ENCODE results near the gene KDSR. TPM values are rescaled to one million over a fixed set of nuclear protein-coding genes. Genes with fewer than 3 reads are reported as not detected.

KDSR gene
- total and polyA plus RNA-seq, 2 of the 13 experiments (the other 11 are each of a cell fraction or from before 2014, with no cell fraction given), result 10.4 to 20.9 TPM

DNA sequence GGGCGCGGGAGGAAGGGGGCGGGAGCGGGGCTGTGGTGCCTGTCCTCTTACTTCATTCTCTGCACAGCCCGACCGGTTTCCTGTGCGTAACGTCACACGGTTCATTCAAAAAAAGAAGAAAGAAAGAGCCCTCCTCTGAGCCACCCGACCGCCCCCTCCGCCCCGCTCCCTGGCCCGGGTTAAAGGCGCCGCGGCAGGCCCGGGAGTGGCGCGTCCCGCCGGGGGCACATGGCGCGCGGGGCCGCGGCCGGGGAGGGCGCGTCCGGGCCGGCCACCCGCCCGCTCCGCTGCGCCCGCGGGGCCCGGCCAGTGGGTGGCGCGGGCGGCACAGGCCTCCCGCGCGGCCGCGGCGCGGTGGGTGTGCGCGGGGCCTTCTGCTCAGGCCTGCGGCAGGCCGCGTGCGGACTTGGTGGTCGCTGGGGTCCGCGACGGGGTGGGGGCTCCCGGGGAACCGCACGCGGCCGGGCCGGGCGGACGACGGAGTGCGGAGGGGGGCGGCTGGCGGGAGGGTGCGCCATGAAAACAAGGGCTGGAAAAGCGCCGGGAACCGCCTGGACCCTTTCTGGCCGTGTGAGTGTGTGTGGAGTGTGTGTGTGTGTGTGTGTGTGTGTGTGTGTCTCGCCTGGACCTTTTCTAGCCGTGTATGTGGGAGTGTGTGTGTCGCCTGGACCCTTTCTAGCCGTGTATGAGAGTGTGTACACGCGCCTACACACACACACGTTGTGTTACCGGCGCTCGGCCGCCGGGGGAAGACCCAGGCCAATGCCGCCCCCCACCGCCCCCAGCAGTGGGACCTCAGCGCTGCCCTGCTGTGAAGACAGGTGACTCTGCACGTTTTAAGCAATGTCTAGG lies 46.7 kb downstream of the KDSR start (continued):
- peak; percentile 44; the same call in 1 of the 2 replicates for TF ChIP-seq PHF8 (CRISPR knock-in tag; IDR thresholded peaks at IDR 0.05)
- no peak for TF ChIP-seq ZNF839 (CRISPR knock-in tag; IDR thresholded peaks at IDR 0.05; ENCODE audit: borderline replicate concordance)
- peak; percentile 46 for TF ChIP-seq ZNF781 (CRISPR knock-in tag; IDR thresholded peaks at IDR 0.05; ENCODE audit: borderline replicate concordance, not compliant biosample characterization)
- 0 out of 2 replicates have a peak, but pooled peaks have one; percentile 44 for TF ChIP-seq ZNF746 (CRISPR knock-in tag; IDR thresholded peaks at IDR 0.05)
- TF ChIP-seq ZNF704 (CRISPR knock-in tag; IDR thresholded peaks at IDR 0.05; ENCODE audit: borderline replicate concordance), result 0 out of 2 replicates have a peak, but pooled peaks have one; percentile 22
- TF ChIP-seq SAP130 (CRISPR knock-in tag; IDR thresholded peaks at IDR 0.05; ENCODE audit: low read depth), result peak; percentile 23; the same call in 1 of the 2 replicates
- TF ChIP-seq SRSF9 (IDR thresholded peaks at IDR 0.05; ENCODE audit: borderline replicate concordance, insufficient read depth, low read depth, low read length, poor library complexity, severe bottlenecking), result no peak
- TF ChIP-seq POLR2A (IDR thresholded peaks at IDR 0.05; ENCODE audit: insufficient read depth in 1 of 2, low read depth in 2 of 2, low read length in 2 of 2), result peak in 1 of 2 experiments; percentile 34; a peak in 1 of 4 replicates
- TF ChIP-seq ZNF564 (CRISPR knock-in tag; IDR thresholded peaks at IDR 0.05), result peak; percentile 52; the same call in 1 of the 2 replicates
- TF ChIP-seq, protein P1, sequence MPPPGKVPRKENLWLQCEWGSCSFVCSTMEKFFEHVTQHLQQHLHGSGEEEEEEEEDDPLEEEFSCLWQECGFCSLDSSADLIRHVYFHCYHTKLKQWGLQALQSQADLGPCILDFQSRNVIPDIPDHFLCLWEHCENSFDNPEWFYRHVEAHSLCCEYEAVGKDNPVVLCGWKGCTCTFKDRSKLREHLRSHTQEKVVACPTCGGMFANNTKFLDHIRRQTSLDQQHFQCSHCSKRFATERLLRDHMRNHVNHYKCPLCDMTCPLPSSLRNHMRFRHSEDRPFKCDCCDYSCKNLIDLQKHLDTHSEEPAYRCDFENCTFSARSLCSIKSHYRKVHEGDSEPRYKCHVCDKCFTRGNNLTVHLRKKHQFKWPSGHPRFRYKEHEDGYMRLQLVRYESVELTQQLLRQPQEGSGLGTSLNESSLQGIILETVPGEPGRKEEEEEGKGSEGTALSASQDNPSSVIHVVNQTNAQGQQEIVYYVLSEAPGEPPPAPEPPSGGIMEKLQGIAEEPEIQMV (CRISPR knock-in tag; IDR thresholded peaks at IDR 0.05; ENCODE audit: low read depth), result 0 out of 2 replicates have a peak, but pooled peaks have one; percentile 65
- no peak for TF ChIP-seq AGO1 (IDR thresholded peaks at IDR 0.05; ENCODE audit: low read depth, low read length, poor library complexity, severe bottlenecking)
- TF ChIP-seq, protein P2, sequence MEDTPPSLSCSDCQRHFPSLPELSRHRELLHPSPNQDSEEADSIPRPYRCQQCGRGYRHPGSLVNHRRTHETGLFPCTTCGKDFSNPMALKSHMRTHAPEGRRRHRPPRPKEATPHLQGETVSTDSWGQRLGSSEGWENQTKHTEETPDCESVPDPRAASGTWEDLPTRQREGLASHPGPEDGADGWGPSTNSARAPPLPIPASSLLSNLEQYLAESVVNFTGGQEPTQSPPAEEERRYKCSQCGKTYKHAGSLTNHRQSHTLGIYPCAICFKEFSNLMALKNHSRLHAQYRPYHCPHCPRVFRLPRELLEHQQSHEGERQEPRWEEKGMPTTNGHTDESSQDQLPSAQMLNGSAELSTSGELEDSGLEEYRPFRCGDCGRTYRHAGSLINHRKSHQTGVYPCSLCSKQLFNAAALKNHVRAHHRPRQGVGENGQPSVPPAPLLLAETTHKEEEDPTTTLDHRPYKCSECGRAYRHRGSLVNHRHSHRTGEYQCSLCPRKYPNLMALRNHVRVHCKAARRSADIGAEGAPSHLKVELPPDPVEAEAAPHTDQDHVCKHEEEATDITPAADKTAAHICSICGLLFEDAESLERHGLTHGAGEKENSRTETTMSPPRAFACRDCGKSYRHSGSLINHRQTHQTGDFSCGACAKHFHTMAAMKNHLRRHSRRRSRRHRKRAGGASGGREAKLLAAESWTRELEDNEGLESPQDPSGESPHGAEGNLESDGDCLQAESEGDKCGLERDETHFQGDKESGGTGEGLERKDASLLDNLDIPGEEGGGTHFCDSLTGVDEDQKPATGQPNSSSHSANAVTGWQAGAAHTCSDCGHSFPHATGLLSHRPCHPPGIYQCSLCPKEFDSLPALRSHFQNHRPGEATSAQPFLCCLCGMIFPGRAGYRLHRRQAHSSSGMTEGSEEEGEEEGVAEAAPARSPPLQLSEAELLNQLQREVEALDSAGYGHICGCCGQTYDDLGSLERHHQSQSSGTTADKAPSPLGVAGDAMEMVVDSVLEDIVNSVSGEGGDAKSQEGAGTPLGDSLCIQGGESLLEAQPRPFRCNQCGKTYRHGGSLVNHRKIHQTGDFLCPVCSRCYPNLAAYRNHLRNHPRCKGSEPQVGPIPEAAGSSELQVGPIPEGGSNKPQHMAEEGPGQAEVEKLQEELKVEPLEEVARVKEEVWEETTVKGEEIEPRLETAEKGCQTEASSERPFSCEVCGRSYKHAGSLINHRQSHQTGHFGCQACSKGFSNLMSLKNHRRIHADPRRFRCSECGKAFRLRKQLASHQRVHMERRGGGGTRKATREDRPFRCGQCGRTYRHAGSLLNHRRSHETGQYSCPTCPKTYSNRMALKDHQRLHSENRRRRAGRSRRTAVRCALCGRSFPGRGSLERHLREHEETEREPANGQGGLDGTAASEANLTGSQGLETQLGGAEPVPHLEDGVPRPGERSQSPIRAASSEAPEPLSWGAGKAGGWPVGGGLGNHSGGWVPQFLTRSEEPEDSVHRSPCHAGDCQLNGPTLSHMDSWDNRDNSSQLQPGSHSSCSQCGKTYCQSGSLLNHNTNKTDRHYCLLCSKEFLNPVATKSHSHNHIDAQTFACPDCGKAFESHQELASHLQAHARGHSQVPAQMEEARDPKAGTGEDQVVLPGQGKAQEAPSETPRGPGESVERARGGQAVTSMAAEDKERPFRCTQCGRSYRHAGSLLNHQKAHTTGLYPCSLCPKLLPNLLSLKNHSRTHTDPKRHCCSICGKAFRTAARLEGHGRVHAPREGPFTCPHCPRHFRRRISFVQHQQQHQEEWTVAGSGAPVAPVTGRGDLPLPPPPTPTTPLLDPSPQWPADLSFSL (CRISPR knock-in tag; IDR thresholded peaks at IDR 0.05), result peak; percentile 94
- peak; percentile 42; the same call in 1 of the 2 replicates for TF ChIP-seq ZBTB7B (CRISPR knock-in tag; IDR thresholded peaks at IDR 0.05)
- peak; percentile 75 for TF ChIP-seq ZFY (CRISPR knock-in tag; IDR thresholded peaks at IDR 0.05)
- TF ChIP-seq ZNF280D (CRISPR knock-in tag; IDR thresholded peaks at IDR 0.05), result peak; percentile 58; the same call in 1 of the 2 replicates

All from HepG2 (cell line).